ENCODE data around the gene THPO. TPM values are rescaled to one million over a fixed set of nuclear protein-coding genes. Genes with fewer than 3 reads are reported as not detected.

THPO gene
- total and polyA plus RNA-seq, 9 of the 15 experiments (the other 6 are each of a cell fraction or from before 2014, with no cell fraction given) = 0.11 to 1.1 (median 0.35) TPM; not detected in 1

- no peak for TF ChIP-seq ZKSCAN8 (CRISPR knock-in tag; IDR thresholded peaks at IDR 0.05)
- TF ChIP-seq PYGO2 (tag; IDR thresholded peaks at IDR 0.05) = no peak
- no peak; the same call in 1 of the 2 replicates for TF ChIP-seq TFAP4 (CRISPR knock-in tag; IDR thresholded peaks at IDR 0.05; ENCODE audit: borderline replicate concordance)
- TF ChIP-seq CTCF (IDR thresholded peaks at IDR 0.05 in 2 of 3, conservative IDR thresholded peaks at IDR 0.05 in 1 of 3; ENCODE audit: insufficient read depth in 2 of 3, low read depth in 1 of 3, low read length in 3 of 3) = no peak
- peak; percentile 5; the same call in 1 of the 2 replicates for TF ChIP-seq MYC (IDR thresholded peaks at IDR 0.05; ENCODE audit: low read depth, low read length)
- peak; percentile 35; the same call in 1 of the 2 replicates for TF ChIP-seq MYC (CRISPR knock-in tag; IDR thresholded peaks at IDR 0.05; ENCODE audit: borderline replicate concordance, low read depth)
- no peak for TF ChIP-seq HNRNPK (IDR thresholded peaks at IDR 0.05; ENCODE audit: low read depth, low read length, poor library complexity, severe bottlenecking)
- TF ChIP-seq ZNF347 (CRISPR knock-in tag; IDR thresholded peaks at IDR 0.05; ENCODE audit: low read depth) = no peak
- TF ChIP-seq CAMTA2 (CRISPR knock-in tag; conservative IDR thresholded peaks at IDR 0.05) = no peak
- peak; percentile 45 for TF ChIP-seq MAX (CRISPR knock-in tag; IDR thresholded peaks at IDR 0.05)
- TF ChIP-seq ZNF253 (CRISPR knock-in tag; conservative IDR thresholded peaks at IDR 0.05) = no peak
- no peak for TF ChIP-seq ZFP91 (CRISPR knock-in tag; IDR thresholded peaks at IDR 0.05)
Measured at GRCh38 chr3:184360929-184361531, 17.0 kb downstream of the THPO start (continued).

Data from K562 (cell line).